ENCODE data around the gene BARX2.

Gene BARX2

DNA sequence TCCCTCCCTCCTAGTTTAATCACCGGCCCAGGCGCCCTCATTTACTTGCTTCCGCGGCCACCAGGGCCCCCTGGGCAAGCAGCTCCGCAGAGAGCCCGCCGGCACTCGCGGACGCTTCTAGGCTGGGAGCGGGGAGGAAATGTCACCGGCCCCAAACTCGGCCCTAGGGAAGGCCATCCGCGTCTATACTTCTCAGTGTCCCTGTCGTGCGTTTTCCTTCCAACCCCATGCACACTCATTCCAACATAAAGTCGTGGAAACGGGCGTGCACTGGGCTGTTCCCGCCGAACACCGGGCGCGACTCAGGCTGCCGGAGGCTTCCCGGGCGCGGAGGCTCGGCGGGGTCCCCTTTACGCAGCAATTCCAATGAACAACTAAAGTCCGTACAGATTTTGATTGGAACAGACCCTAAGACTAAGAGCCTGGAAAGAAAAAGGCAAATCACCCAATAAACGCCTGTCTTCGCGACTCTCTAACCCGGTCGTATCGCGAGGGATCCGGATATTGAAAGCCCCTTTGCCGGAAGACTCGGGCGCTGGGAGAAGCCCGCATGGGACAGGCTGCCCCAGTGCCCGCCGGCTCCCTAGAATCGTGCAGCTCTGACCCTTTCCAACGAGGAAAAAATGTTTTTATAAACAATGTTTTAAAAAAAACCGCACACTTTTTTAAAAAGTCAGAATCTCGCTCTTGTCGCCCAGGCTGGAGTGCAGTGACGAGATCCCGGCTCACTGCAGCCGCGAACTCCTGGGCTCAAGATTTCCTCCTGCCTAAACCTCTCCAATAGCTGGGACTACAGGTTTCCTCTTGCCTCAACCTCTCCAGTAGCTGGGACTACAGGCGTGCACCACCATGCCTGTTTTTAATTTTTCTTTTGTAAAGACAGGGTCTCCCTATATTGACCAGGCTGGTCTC lies 1.3 kb upstream of the BARX2 start:
- DNase-seq = no peak

DNA sequence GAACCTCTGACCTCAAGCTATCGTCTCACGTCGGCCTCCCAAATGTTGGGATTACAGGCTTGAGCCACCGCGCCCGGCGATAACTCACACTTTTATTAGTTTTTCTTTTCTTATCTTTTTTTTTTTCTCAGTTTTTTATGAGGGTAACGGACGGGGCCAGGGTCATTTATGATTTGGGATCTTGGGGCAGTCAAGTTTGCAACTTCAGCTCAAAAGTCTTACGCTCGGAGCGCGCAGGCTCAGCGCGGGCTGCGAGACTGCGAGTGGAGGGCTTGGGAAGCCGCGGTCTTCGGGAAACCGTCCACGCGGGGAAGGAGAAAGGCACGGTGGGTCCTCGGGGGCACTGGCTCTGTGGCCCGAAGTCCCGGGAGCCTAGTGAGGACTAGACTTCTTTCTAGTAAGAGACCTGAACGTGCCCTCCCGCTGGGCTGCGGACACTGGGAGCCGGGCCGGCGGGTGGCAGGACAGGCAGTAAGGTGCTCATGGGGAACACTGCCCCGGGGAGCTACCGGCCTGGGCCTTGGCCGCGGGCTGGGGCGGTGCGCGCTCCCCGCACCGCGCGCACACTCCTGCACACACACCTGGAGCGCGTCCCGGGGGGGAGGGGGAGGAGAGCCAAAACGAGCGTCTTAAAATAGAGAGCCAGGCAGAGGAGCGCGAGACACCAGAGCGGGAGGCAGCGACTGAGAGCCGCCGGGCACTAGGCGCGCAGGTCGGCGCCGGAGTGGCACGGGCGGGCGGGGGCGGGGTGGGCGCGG lies 476 bp upstream of the BARX2 start:
- no peak for DNase-seq

DNA sequence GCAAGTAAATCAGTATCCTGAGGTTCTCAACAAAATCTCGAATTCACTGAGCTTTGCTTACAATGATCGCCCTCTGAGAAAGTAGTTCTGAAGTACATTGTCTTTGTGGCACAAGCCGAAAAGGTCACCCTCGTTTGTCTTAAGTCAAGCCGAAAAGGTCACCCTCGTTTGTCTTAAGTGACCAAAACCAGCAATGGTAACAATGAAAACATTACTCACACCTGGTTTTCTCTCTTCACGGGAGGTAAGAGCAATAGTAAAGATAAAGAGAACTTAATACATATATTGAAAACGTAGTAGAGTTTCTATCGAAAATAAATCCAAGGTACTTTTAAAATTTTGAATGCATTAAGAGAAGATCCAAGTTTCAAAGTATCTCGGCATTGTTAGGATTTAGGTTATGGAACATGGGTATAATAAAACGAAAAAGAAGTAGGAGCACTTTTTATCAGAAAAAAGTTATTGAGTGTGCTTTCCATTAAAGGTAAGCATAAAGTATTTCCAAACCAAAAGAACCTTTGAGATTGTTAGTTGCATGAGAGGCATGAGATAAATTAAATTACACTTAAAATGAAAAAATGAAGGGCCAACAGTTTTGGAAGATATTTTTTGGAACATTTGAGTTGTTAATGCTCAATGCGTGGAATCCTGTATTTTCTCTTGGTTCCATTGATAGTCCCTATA lies 1.2 kb downstream of the BARX2 start:
- DNase-seq = no peak

DNA sequence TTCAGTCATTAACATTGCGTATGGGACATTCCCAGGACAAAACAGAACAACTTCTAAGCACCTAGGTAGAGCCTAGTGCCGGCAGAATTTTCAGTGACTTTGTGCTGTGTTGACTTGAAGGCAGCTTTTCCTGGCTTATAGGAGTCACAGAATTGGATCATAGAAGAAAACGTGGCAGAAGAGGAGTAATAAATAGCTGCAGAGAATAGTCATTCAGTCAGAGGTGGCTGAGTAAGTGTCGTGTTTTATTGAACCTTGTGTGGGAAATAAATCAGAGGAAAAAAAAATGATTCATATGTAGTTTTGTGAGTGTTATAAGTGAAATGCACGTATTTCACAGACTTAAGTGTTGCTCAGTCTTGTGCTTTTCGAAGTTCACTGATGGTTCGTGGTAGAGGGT lies 2.1 kb downstream of the BARX2 start:
- DNase-seq = no peak

DNA sequence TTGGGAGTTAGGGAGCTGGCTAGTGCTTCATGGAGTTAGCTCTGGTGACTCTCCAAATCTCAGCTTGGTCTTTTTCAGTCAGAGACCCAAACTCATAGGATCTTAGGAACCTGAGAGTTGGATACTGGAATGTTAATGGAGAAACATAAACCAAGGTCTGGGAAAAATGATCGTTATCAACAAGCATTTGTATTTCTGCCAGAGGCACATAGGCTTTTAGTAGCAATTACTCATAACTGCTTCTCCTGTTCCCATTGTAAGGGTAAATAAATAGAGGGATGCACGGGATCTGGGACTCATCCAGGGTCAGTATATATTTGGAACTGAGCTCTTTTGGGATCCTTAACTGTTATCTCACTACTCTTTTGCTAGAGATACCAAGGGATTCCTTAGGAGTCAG lies 4.8 kb downstream of the BARX2 start:
- DNase-seq = no peak

DNA sequence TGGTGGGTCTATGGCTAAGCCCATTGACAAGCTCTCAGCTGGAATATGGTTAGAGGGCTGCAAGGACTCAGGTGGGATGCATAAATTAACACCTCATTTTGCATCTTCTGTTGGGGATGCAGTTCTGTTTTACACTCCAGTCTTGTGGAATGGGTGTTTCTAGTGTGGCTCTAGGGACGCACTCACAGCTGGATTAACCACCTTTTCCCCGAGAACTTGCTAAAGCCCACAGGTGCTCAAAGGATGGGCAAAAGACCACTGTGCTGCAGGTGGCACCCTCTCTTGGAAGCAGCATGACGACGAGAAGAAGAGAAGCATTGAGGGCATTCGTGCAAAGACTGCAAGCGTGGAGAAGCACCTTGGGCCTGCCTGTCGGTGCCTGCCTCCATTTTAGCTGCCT lies 6.9 kb downstream of the BARX2 start:
- DNase-seq = no peak

DNA sequence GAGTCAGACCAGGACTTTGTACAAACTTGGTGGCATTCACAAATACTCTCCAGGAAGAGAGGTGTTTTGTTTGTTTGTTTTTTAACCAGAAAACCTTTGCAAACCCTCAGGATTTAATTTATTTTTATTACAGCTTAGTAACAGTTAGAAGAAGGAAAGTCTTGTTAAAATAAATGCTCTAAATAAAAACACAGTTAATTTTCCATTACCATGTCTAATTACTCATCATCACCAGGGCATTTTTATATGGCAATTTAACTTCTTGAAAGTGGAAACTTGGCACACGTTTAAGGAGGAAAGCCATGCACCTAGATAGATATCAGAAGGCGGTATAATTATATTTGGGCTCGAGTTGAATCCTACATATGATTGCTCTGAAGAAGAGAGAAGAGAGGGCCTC lies 7.4 kb downstream of the BARX2 start:
- DNase-seq = no peak

DNA sequence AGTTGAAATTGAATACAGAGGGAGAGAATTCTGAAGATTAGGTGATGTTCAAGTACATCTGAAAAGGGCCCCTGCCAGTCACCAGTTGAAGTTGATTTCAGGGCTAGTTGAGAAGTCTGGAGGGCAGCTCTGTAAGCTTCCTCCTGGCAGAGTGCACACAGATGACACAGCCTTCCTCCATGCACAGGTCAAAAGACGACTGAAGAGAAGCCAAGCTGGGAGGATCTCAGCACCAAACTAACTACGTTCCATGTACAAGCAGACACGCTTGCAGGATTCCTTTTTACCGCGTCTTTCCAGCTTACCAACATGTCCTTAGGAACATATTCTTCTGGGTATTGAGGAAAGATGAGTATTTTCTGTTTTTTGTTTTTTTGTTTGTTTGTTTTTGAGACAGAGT lies 7.9 kb downstream of the BARX2 start:
- DNase-seq = no peak

DNA sequence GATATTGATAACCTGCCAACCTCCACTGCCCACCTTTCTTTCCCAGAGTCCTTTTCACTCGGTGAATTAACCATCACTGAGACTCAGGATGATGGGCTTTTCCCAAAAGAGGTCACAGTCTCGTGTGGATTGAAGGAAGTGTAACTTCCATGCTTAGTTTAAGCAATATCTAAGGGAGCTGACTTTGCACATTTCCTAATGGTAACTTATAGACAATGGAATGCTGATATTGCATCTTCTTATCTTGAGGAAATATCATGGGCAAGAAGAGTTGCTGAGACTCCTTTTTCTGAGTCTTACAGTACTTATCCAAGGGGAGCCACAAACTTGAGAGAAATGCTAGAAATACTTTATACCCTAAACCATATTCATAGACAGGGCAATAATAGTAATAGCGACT lies 8.8 kb downstream of the BARX2 start:
- DNase-seq = no peak

DNA sequence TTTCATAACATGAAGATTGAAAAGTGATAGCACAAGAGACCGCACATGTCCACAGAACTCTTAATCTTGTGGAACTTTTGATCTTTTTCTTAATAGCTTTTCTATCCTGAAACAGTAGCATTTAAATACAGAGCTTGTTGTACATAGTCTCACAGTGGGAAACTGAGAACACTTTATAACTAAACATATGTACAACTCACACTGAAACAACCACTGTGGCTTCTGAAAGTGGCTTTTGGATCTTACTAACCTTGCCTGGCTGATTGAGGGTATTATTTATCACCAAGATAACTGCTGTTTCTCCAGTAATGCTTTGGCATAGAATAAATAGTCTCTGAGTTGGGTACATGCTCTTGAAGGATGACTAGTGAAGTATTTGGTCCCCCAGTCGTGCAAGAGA lies 10.2 kb downstream of the BARX2 start:
- no peak for DNase-seq

DNA sequence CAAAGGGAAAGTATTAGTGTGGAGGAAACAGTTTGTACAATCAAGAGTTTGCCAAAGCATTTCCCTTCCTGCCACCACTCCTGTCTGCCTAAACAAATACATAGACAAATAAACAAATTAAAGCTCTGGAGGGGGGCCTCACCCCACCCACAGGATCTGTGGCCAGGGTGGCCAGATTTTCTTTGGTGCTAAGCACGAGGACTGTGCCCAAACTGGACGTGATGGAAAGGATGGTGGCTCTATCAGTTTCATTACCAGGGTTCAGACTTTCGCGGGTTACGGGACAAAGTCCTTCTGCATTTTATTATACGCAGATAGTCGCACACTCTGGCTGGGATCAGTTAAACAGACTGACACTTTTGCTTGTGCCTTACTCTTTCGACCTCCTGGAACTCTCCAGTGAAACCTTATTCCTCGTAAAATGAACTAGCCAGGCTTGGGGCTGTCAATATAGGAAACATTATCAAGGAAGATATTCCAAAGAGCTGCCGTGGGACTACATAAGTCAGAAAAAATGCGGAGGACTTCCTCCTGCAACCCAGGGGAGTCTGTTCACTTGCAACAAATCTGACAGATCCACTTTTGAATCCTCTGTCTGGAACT lies 11.2 kb downstream of the BARX2 start:
- DNase-seq = no peak

DNA sequence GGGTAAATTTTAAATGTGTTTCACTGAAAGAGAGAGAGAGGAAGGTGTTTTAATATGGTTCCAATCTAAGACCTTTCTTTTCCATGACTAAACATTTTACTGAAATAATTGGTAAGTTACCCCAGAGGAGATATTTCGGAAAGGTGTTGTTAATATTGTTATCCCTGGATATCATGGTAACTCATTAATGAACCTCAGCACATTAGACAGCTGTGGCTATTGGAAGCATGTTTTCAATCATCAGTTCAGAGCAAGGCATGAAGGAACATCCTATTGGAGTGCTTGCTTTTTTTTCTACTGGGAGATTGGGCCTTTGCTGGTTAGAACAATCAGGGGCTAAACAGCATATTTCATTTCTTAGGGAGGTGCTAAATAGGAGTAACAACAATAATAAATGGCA lies 11.8 kb downstream of the BARX2 start:
- no peak for DNase-seq

DNA sequence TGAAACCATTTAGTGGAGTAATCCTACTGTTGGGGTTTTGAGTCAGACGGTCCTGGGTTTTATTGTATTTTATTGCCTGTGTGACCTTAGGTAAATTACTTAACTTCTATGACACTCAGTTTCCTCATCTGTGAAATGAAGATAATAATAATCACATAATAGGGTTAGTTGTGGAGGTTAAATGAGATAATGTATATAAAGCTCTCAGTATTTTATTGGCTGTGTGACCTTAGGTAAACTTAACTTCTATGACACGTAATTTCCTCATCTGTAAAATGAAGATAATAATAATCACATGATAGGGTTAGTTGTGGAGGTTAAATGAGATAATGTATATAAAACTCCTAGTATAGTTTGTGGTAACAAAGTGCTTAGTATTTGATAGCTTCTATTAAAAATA lies 13.2 kb downstream of the BARX2 start:
- no peak for DNase-seq

DNA sequence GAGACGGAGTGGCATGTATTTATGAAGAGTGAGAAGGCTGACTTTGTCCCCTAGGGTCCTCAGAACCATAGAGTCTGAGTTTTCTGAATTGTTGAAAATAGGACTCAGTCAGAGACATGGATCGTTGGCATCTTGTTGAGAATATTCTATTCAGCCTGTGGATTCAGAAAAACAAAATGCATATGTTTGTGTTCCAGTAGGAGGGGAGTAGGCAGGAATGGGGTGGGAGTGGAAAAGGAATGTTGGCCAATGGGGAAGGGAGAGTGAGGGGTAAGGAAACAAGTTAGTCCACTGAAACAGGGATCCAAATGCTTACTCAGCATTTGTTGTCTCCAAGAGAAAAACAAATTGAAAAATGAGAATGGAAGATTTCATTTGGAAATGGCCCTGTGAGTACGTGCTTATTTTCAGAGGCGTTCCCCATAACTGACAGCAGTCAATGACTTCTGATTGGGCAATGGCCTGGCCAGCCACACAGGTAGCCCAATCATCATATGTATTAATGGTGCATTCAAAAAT lies 14.7 kb downstream of the BARX2 start:
- DNase-seq = no peak

DNA sequence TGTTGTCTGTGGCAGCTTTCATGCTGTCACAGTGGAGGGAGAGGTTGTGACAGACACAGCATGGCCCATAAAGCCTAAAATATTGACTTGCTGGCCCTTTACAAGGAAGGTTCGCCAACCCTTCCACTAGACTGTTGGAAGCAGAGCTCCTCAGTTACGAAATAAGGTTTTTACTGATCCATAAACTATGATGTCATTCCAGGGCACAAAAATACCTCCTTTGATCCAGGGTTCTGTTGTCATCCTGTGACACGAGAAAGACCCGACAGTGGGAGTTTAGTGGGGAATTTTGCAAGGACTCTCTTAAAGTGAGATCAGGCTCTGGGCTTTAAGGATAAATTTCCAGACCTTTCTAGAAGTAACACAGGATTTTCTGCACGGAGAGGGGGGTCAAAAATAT lies 15.7 kb downstream of the BARX2 start:
- DNase-seq = no peak

DNA sequence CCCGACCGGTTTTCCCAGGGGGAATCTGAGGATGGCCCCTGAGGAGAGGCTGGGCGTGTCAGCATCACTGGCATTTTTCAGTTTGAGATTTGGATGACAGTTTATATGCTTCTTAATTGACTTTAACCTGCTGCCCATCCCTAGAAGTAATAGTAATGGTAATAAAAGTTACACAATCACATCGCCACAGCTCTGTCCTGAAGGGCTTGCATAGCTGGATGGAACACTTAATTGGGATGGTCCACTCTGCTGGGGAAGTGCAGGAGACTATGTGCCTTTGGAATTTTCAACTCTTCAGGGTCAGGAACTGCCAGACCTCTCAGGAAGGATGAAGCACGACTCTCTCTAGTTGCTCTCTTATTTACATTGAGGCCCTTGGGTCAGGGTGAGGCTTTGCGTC lies 16.2 kb downstream of the BARX2 start:
- no peak for DNase-seq

DNA sequence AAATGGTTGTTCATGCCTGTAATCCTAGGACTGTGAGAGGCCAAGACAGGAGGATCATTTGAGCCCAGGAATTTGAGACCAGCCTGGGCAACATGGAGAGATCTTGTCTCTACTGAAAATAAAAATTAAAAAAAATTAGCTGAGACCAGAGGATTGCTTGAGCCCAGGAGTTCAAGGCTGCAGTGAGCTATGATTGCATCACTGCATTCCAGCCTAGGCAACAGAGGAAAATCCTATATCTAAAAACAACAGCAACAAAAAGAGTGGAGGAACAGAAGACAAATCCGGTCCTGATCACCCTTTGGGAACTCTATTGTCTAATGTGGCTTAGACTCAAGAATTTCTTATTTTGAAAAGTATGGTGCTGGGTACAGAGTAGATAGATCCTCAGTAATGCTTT lies 17.3 kb downstream of the BARX2 start:
- no peak for DNase-seq

DNA sequence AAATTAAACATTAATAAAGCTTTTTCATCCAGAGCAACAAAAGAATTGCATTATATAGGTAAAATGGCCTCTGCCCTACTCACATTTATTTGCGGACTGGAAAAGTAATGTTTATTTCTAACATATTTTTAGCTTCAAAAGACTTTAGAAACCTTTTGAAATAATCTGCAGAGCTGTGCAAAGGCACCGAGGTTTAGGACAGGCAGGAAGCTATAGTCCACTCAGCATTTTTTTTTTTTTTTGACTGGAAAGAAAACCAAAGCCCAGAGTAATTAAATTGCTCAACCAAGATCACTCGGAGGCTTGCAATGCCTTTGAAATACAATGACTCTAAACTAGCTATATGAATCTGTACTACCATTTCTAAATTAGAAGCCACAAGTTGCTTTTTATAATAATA lies 19.1 kb downstream of the BARX2 start:
- no peak for DNase-seq

DNA sequence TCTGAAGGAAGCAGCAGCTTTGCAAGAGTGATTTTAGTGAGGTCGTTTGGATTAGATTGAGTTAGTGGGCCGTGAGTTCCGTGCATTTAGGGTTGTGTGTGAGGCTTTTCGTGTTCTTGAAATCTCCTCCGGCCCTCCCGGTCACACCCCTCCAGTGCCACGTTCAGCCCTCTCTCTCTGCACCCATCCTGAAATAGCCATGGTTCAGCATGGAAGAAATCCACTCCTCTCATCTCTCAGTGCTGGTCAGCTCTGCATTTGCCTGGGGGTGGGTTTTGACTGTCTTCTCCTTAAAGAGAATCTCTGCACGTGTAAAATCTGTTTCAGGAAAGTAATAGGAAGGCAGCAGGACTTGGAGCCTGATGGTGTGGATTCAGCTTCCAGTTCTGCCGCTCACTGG lies 19.8 kb downstream of the BARX2 start:
- DNase-seq = no peak

DNA sequence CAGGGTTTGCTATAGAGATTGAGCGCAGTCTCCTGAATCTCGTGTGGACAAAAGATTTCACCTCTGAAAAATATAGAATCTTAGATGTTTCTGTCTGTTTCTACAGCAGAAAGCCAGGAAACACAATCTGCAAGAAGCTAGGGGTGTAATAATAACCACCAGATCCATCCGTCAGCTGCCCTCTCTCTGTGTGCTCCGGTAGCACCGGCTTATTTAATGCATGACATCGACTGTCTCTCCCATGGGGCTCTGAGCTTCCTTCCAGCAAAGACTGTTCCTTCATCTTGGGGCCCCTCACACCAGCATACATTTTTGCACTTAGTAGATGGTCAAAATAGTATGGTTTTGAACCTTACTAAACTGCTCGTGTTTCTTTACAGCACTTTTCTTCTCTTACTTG lies 20.2 kb downstream of the BARX2 start:
- DNase-seq = no peak

DNA sequence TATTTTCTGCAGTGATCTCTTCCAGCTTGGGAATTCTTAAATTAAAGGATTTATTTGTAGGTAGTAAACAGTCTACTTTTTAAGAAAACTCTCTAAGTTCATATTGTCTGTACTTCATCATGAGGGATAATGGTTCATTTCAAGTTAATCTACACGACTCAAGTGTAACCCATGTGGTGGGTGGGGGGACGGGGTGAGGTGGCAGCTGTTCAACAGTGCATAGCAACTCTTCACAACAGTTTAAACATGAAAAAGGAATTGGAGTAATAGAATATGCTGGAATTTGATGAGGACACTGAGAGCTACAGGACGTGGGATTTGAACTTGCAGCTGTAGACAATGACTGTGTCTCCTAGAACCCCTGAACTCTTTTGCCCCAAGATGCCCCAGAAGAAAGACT lies 20.8 kb downstream of the BARX2 start:
- DNase-seq = no peak

DNA sequence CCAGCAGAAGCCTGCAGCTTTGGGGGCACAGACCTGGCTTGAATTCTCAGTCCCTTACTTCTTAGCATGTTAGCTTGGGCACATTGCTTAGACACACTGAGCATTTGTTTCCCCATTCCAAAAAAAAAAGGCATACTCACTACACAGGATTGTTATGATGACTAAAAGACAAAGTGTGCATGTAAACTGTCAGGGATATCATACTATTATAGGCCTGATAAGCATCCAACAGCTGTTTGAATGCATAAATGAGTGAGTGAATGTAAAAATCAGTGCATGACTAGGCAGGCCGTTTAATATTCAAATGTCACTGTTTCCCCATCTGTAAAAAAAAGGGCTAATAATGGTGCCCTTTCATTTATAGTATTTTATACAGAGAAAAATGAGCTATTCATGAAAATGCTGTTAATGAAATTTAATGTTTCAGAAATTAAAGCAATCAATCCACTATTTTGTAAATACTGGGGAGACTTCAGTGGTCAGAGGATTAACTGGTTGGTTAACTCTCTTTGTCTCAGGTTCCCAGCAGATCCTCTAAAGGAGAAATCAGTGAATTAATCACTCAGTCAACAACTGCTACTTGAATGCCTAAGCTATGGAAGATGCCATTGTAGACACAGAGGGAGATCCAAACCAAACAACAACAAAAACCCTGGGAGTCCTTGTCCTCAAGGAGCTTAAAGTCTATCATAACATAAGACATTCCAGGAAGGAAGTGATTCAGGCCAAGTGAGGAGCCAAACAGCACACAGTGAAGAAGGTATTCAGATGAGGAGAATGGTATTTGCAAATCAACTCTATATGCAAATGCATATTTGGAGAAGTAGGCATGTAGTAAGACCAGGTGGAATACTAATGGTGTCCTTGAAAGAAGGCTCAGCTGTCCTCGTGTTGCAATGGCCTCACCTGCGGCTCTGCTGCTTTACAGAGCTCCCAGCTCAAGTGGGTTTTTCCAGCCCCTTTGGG lies 26.8 kb downstream of the BARX2 start:
- DNase-seq = no peak
